T-cell (primary cell): Measurements from ENCODE around the gene STRADA. TPM values are rescaled to one million over a fixed set of nuclear protein-coding genes. Genes with fewer than 3 reads are reported as not detected.

Experiments
- ATAC-seq, 4 experiments: fragments of 200-7000 bp in 3 of 4; fragments of 150-1000 bp in 1 of 4; cut with Tn5 transposase; replicated peaks in 1 of 4; 1 replicate in 3 of 4; 2 replicates in 1 of 4; pipeline ENCODE4 v1.10.0; 2021; ENCODE audit warnings: moderate library complexity in 3 of 4, mild to moderate bottlenecking in 2 of 4, moderate number of reproducible peaks in 1 of 4
- CTCF ChIA-PET, 2 donors: fragments of 300-600 bp; sonication (Branson Sonifier 250); formaldehyde crosslinking; loops; one replicate each; lab custom pipeline; 2022; ENCODE audit warnings: antibody characterized with exemption in 2 of 2; lab: Charles Lee
- POLR2A ChIA-PET, 2 donors: fragments of 300-600 bp; sonication (Branson Sonifier 250); formaldehyde crosslinking; loops; one replicate each; lab custom pipeline; 2022; ENCODE audit warnings: antibody characterized with exemption in 2 of 2; lab: Charles Lee
- DNase-seq, 35 experiments: peaks; one replicate each; pipeline versions ENCODE4 v3.0.0 to v3.0.0-alpha.2; 2013 to 2023
- H3K27ac ChIP-seq: one replicate; pipeline ENCODE4 v1.5.1; 2013; ENCODE audit warnings: low read length
- H3K27me3 ChIP-seq, 2 experiments: replicated peaks in 1 of 2; 1 replicate in 1 of 2; 2 replicates in 1 of 2; pipeline versions ENCODE4 v1.6.1 to v1.7.0; 2013; ENCODE audit warnings: low read length in 1 of 2, mixed read lengths in 1 of 2; ENCODE audit not compliant: control insufficient read depth in 2 of 2, insufficient read depth in 2 of 2; ENCODE audit errors: extremely low read depth in 1 of 2
- H3K36me3 ChIP-seq, 2 donors: 1 replicate in 1 of 2; 2 replicates in 1 of 2; pipeline versions ENCODE4 v1.6.1 to v1.7.0; 2013; ENCODE audit warnings: low read length in 1 of 2; ENCODE audit not compliant: control insufficient read depth in 2 of 2, insufficient read depth in 1 of 2; ENCODE audit errors: extremely low read depth in 1 of 2
- H3K4me1 ChIP-seq, 2 experiments: 1 replicate in 1 of 2; 2 replicates in 1 of 2; pipeline versions ENCODE4 v1.6.1 to v1.7.0; 2013; ENCODE audit warnings: low read length in 2 of 2, mixed read lengths in 1 of 2; ENCODE audit not compliant: insufficient read depth in 2 of 2, control insufficient read depth in 1 of 2; ENCODE audit errors: extremely low read depth in 1 of 2
- H3K4me3 ChIP-seq, 2 donors: 1 replicate in 1 of 2; 2 replicates in 1 of 2; pipeline versions ENCODE4 v1.5.1 to v1.7.0; 2013; ENCODE audit warnings: mild to moderate bottlenecking in 2 of 2, low read length in 1 of 2, moderate library complexity in 1 of 2; ENCODE audit not compliant: control insufficient read depth in 1 of 2; ENCODE audit errors: extremely low read depth in 1 of 2
- H3K9me3 ChIP-seq: 2 replicates; pipeline ENCODE4 v1.7.0; 2013
- H3K27ac Mint-ChIP-seq, 2 donors: one replicate each; pipeline ENCODE4 v1.8.0; 2020 to 2021; ENCODE audit warnings: mild to moderate bottlenecking in 2 of 2, mixed read lengths in 2 of 2
- H3K27me3 Mint-ChIP-seq, 2 donors: one replicate each; pipeline ENCODE4 v1.8.0; 2021 to 2022; ENCODE audit warnings: mixed read lengths in 2 of 2
- H3K36me3 Mint-ChIP-seq: one replicate; pipeline ENCODE4 v1.8.0; 2021; ENCODE audit warnings: mixed read lengths
- H3K4me1 Mint-ChIP-seq, 3 donors: one replicate each; pipeline ENCODE4 v1.8.0; 2020 to 2022; ENCODE audit warnings: mixed read lengths in 3 of 3, mild to moderate bottlenecking in 1 of 3
- H3K4me3 Mint-ChIP-seq, 3 donors: one replicate each; pipeline ENCODE4 v1.8.0; 2020 to 2022; ENCODE audit warnings: mild to moderate bottlenecking in 3 of 3, mixed read lengths in 3 of 3, moderate library complexity in 3 of 3
- H3K9me3 Mint-ChIP-seq, 3 donors: one replicate each; pipeline ENCODE4 v1.8.0; 2020 to 2022; ENCODE audit warnings: mixed read lengths in 3 of 3
- WGBS: methylation state at CpG from one replicate; pipeline ENCODE4 v1.1.5; 2013; ENCODE audit warnings: missing lambda C conversion rate; ENCODE audit not compliant: insufficient coverage; 5-methylcytosine and 5-hydroxymethylcytosine counted together
- total RNA-seq, 35 experiments: library from RNA in 6 of 35; stranded (reverse) in 6 of 35; fragments of 120-200 nt in 1 of 35; gene quantifications; one replicate each; pipeline versions ENCODE4 v1.2.1 to v1.2.4 and lab custom pipeline; 2013 to 2026

STRADA gene
- total RNA-seq, 5 donors from 2014 or later (not counting 1 experiment from before 2014, with no cell fraction given), result 46.9 to 58.8 (median 48.6) TPM

DNA sequence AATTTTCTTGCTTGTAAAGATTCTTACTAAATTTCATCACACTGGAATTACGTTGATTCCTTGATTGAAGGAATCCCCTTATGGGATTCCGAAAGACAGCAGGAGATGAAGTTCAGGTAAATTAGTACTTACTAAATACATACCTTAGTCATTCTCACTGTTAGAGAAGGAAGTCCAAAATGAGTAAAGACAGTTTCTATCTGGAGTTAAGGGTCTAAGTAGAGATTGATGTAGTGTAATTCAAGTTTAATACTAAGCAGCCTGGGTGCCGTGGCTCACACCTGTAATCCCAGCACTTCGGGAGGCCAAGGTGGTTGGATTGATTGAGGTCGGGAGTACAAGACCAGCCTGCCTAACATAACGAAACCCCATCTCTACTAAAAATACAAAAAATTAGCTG is 41.9 kb upstream of the STRADA start:
- Histone ChIP-seq H3K36me3 (peaks cover 2 to 41% of the 10 kb centered on the region in 2 donors), H3K4me1 (peaks cover 2 to 5% of the 10 kb centered on the region in 2 experiments), H3K9me3 (no peaks in the 10 kb centered on the region), H3K4me3 (no peak overlapping the region), H3K27me3 (no peaks in the 10 kb centered on the region), H3K27ac (no peak overlapping the region)
- Mint-ChIP-seq H3K4me1 (peaks cover 46 to 55% (median 54%) of the 10 kb centered on the region in 3 donors), H3K27ac (peak overlapping the region; percentile 11 to 31), H3K4me3 (no peak overlapping the region), H3K9me3 (no peaks in the 10 kb centered on the region), H3K27me3 (no peaks in the 10 kb centered on the region), H3K36me3 (peaks cover 28% of the 10 kb centered on the region)
- ChIA-PET POLR2A (interaction anchor here in 1 of 2 donors (0.6 to 0.7 kb wide), 2 partner anchors 45 to 362 kb away, joined by 3 read pairs; no protein-coding TSS in a partner anchor), CTCF (interaction anchor here in 1 of 2 donors (0.6 to 2.0 kb wide), 2 partner anchors 10 to 60 kb away, joined by 6 to 7 read pairs; partner anchors contain the start of genes CCDC47 and DDX42)
- DNase-seq (no peak), ATAC-seq (no peak)
- WGBS, result no CpG with 5 or more reads among the region's 6 CpGs

DNA sequence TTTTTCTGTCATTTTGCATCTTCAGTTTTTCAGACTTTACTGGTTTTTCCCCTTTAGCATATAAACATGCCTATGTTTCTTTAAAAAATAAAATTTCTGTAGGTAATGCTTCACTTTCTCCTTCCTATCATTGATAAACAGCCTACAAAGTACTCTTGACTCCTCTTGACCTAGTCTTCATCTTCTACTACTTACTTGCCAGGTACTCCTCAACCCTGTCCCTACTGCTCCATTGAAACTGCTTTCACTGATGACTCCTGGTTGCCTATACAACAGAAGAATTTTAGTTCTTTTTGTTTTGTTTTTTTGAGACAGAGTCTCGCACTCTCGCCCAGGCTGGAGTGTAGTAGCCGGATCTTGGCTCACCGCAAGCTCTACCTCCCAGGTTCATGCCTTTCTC is 39.3 kb upstream of the STRADA start:
- no peaks in the 10 kb centered on the region for H3K9me3 Mint-ChIP-seq
- Histone ChIP-seq H3K27ac (no peak overlapping the region), H3K4me1 (peaks cover 8 to 16% of the 10 kb centered on the region in 2 experiments), H3K27me3 (no peaks in the 10 kb centered on the region), H3K9me3 (no peaks in the 10 kb centered on the region), H3K4me3 (no peak overlapping the region), H3K36me3 (peaks cover 4 to 40% of the 10 kb centered on the region in 2 donors)
- no peaks in the 10 kb centered on the region for H3K27me3 Mint-ChIP-seq
- H3K27ac Mint-ChIP-seq, result peak overlapping the region in 1 of 2 donors; percentile 1
- POLR2A ChIA-PET, result no interaction called here
- ATAC-seq (no peak), DNase-seq (no peak)
- H3K36me3 Mint-ChIP-seq, result peaks cover 31% of the 10 kb centered on the region
- no CpG with 5 or more reads among the region's 4 CpGs for WGBS
- H3K4me1 Mint-ChIP-seq, result peaks cover 72 to 79% (median 77%) of the 10 kb centered on the region in 3 donors
- CTCF ChIA-PET, result no interaction called here
- no peak overlapping the region for H3K4me3 Mint-ChIP-seq

- Mint-ChIP-seq H3K9me3 (no peaks in the 10 kb centered on the region), H3K27ac (peak overlapping the region in 1 of 2 donors; percentile 1), H3K4me3 (no peak overlapping the region), H3K36me3 (peaks cover 31% of the 10 kb centered on the region), H3K27me3 (no peaks in the 10 kb centered on the region), H3K4me1 (peaks cover 76 to 78% (median 77%) of the 10 kb centered on the region in 3 donors)
- peaks cover 10 to 17% of the 10 kb centered on the region in 2 experiments for H3K4me1 ChIP-seq
- no peak overlapping the region for H3K27ac ChIP-seq
- DNase-seq, result no peak
- H3K36me3 ChIP-seq, result peaks cover 4 to 40% of the 10 kb centered on the region in 2 donors
- ChIA-PET CTCF (no interaction called here), POLR2A (no interaction called here)
- ATAC-seq, result no peak
- no CpG with 5 or more reads among the region's 1 CpG for WGBS
- no peaks in the 10 kb centered on the region for H3K27me3 ChIP-seq
- H3K9me3 ChIP-seq, result no peaks in the 10 kb centered on the region
- no peak overlapping the region for H3K4me3 ChIP-seq
Observed at GRCh38 chr17:63780507-63780906, 38.9 kb upstream of the STRADA start.

DNA sequence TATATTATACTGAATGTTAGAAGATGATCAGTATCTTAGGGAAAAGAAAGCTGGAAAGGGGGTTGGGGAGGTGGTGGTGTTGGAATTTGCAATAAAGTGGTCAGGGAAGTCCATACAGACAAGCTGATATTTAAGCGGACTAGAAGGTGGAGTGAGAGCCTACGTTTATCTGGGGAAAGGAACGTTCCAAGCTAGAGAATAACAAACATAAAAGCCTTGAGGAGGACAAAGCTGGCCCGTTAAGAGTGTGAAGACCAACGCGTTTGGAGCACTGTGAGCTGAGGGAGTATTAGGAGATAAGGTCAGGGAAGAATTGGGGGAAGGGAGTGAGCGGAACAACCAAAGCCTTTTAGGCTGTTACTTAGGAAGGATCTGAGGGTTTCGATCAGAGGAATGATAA is 33.8 kb upstream of the STRADA start:
- ChIA-PET POLR2A (no interaction called here), CTCF (interaction anchor here in 1 of 2 donors (0.6 kb wide), 1 partner anchor 81 kb away, joined by 4 read pairs; no protein-coding TSS in a partner anchor)
- ATAC-seq, result no peak

DNA sequence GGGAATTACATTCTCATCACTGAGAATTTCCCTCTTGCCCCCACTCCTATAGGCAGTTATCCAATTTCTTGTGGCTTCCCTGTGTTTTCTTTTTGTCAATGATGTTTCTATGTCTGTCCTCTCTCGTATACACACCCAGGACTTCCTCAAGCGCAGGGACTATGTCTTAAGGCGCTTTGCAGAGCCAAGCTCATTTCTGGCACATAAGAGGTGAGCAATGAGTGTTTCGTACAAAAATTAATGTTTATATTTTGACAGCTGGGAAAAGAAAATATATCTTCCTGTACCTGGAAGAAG is 33.3 kb upstream of the STRADA start:
- peak overlapping the region; percentile 99 for H3K27ac Mint-ChIP-seq
- no peaks in the 10 kb centered on the region for H3K9me3 Mint-ChIP-seq
- H3K27me3 Mint-ChIP-seq, result no peaks in the 10 kb centered on the region
- Histone ChIP-seq H3K27me3 (no peaks in the 10 kb centered on the region), H3K4me1 (peaks cover 29 to 38% of the 10 kb centered on the region in 2 experiments), H3K9me3 (no peaks in the 10 kb centered on the region), H3K36me3 (peaks cover 4 to 31% of the 10 kb centered on the region in 2 donors), H3K27ac (peak overlapping the region; percentile 80), H3K4me3 (peak overlapping the region; percentile 68 to 81)
- H3K4me3 Mint-ChIP-seq, result peak overlapping the region; percentile 92 to 97 (median 97)
- no CpG with 5 or more reads among the region's 4 CpGs for WGBS
- H3K36me3 Mint-ChIP-seq, result peaks cover 14% of the 10 kb centered on the region
- ATAC-seq, result no peak
- CTCF ChIA-PET, result interaction anchor here in 1 of 2 donors (0.5 kb wide), 1 partner anchor 13 kb away, joined by 3 read pairs; no protein-coding TSS in a partner anchor
- DNase-seq, result peak in 2 of 35 experiments; percentile 7 to 37
- peaks cover 73 to 78% (median 77%) of the 10 kb centered on the region in 3 donors for H3K4me1 Mint-ChIP-seq
- POLR2A ChIA-PET, result no interaction called here

More for the DNA sequence above, 33.8 kb upstream of the STRADA start:
- Mint-ChIP-seq H3K27me3 (no peaks in the 10 kb centered on the region), H3K27ac (peak overlapping the region; percentile 99), H3K9me3 (no peaks in the 10 kb centered on the region), H3K4me3 (peak overlapping the region; percentile 92 to 97 (median 97)), H3K36me3 (peaks cover 18% of the 10 kb centered on the region), H3K4me1 (peaks cover 73 to 77% (median 77%) of the 10 kb centered on the region in 3 donors)
- no peaks in the 10 kb centered on the region for H3K9me3 ChIP-seq
- no peak overlapping the region for H3K27ac ChIP-seq
- H3K36me3 ChIP-seq, result peaks cover 4 to 29% of the 10 kb centered on the region in 2 donors
- H3K4me1 ChIP-seq, result peaks cover 29 to 38% of the 10 kb centered on the region in 2 experiments
- WGBS, result 35% methylated on average over 6 of the region's 8 CpGs
- no peak for DNase-seq
- H3K27me3 ChIP-seq, result no peaks in the 10 kb centered on the region
- H3K4me3 ChIP-seq, result peak overlapping the region; percentile 68 to 81

- DNase-seq (peak in 15 of 35 experiments; percentile 10 to 95 (median 86)), ATAC-seq (peak in 3 of 4 experiments; percentile 1 to 14 (median 14))
- Histone ChIP-seq H3K27me3 (no peaks in the 10 kb centered on the region), H3K27ac (peak within 1 kb of the TSS; percentile 86), H3K4me3 (peak within 1 kb of the TSS; percentile 68 to 91), H3K4me1 (peaks cover 27 to 38% of the 10 kb centered on the region in 2 experiments), H3K36me3 (peaks cover 4 to 26% of the 10 kb centered on the region in 2 donors), H3K9me3 (no peaks in the 10 kb centered on the region)
- ChIA-PET CTCF (interaction anchor here (0.5 to 2.1 kb wide), 14 partner anchors 9 to 329 kb away, joined by 3 to 12 read pairs (median 4); partner anchors contain the start of gene STRADA (in 1 of the 2)), POLR2A (interaction anchor here (0.5 to 2.1 kb wide), 10 partner anchors 8 to 73 kb away, joined by 3 to 10 read pairs (median 4); partner anchors contain the start of gene PSMC5 (in 1 of the 2))
- H3K27me3 Mint-ChIP-seq, result no peaks in the 10 kb centered on the region
- H3K27ac Mint-ChIP-seq, result peak within 1 kb of the TSS; percentile 99
- no peaks in the 10 kb centered on the region for H3K9me3 Mint-ChIP-seq
- H3K36me3 Mint-ChIP-seq, result peaks cover 11% of the 10 kb centered on the region
- peak within 1 kb of the TSS; percentile 92 to 97 (median 97) for H3K4me3 Mint-ChIP-seq
- peaks cover 71 to 75% (median 72%) of the 10 kb centered on the region in 3 donors for H3K4me1 Mint-ChIP-seq
- WGBS, result 0% methylated on average over 37 of the region's 67 CpGs
Observed at GRCh38 chr17:63774141-63774968, 32.8 kb upstream of the STRADA start, which contains the start of gene DDX42. DDX42 (plus strand) TSS chr17:63774170; CDS start chr17:63787050, 12,880 bp downstream.
